Suprapubic skin (tissue), 4 donors: ENCODE data around the gene EIF4A3. TPM values are rescaled to one million over a fixed set of nuclear protein-coding genes. Genes with fewer than 3 reads are reported as not detected.
A peak's percentile ranks its signal among the peaks of the same experiment; 100 is the strongest.

Source experiments
- DNase-seq, 2 donors: peaks; one replicate each; pipeline ENCODE4 v3.0.0-alpha.2; 2019; ENCODE audit warnings: low spot score in 2 of 2
- H3K27ac ChIP-seq: fragments of 200-600 bp; sonication (generic); one replicate; pipeline ENCODE4 v1.5.1; 2019
- H3K27me3 ChIP-seq: fragments of 200-600 bp; sonication (generic); one replicate; pipeline ENCODE4 v1.5.1; 2019
- H3K36me3 ChIP-seq: fragments of 200-600 bp; sonication (generic); one replicate; pipeline ENCODE4 v1.5.1; 2019
- H3K4me1 ChIP-seq: fragments of 200-600 bp; sonication (generic); one replicate; pipeline ENCODE4 v1.5.1; 2019
- H3K4me3 ChIP-seq: fragments of 200-600 bp; sonication (generic); one replicate; pipeline ENCODE4 v1.5.1; 2019; ENCODE audit warnings: mild to moderate bottlenecking
- H3K9me3 ChIP-seq: fragments of 200-600 bp; sonication (generic); one replicate; pipeline ENCODE4 v1.5.1; 2019
- CTCF ChIP-seq, 2 donors: fragments of 200-600 bp in 1 of 2; fragments of 450-650 bp in 1 of 2; sonication (generic) in 1 of 2; IDR thresholded peaks; one replicate each; pipeline ENCODE4 v1.5.1; 2016 to 2019; ENCODE audit warnings: antibody characterized with exemption in 2 of 2, mild to moderate bottlenecking in 1 of 2, moderate library complexity in 1 of 2
- EP300 ChIP-seq: sonication (generic); formaldehyde crosslinking; IDR thresholded peaks from one replicate; pipeline ENCODE4 v1.6.1; 2017; ENCODE audit warnings: antibody characterized with exemption
- POLR2A ChIP-seq, 2 donors: fragments of 450-650 bp; IDR thresholded peaks; one replicate each; pipeline ENCODE4 v1.6.1; 2017; ENCODE audit warnings: antibody characterized with exemption in 2 of 2, mild to moderate bottlenecking in 2 of 2, moderate library complexity in 2 of 2
- POLR2AphosphoS5 ChIP-seq, 3 donors: sonication (generic); formaldehyde crosslinking; IDR thresholded peaks; one replicate each; pipeline ENCODE4 v1.6.1; 2017; ENCODE audit warnings: antibody characterized with exemption in 3 of 3
- WGBS: methylation state at CpG from one replicate; pipeline ENCODE4 v1.1.5; 2018; 5-methylcytosine and 5-hydroxymethylcytosine counted together
- total RNA-seq, 4 donors: library from RNA; depleted of rRNA; stranded (reverse); fragments of >200 nt; gene quantifications; one replicate each; pipeline ENCODE4 v1.1.0, GENCODE V29; 2016

EIF4A3 gene
- total RNA-seq, 4 donors from 2014 or later, result 59.8 to 69.2 (median 65.7) TPM

DNA sequence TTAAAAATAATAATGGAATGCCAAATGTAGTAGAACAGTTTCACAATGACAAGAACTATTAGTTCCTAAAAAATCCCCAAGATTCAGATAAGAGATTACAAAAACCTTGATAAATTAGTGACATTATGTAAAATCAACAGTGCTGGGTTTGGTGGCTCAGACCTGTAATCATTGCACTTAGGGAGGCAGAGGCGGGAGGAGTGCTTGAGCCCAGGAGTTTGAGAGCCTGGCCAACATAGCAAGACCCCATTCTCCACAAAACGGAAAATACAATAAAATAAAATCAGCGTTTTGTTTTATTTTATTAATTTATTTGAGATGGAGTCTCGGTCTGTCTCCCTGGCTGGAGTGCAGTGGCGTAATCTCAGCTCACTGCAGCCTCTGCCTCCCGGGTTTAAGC lies 27.0 kb upstream of the EIF4A3 start:
- no peaks in the 10 kb centered on the region for H3K36me3 ChIP-seq
- H3K4me1 ChIP-seq, result peaks cover 19% of the 10 kb centered on the region
- DNase-seq, result no peak
- TF ChIP-seq CTCF (IDR thresholded peaks at IDR 0.05) (no peak), EP300 (no peak), POLR2AphosphoS5 (IDR thresholded peaks at IDR 0.05) (no peak), POLR2A (IDR thresholded peaks at IDR 0.05) (no peak)
- H3K27ac ChIP-seq, result no peak overlapping the region
- 95% methylated on average over 6 of the region's 6 CpGs for WGBS
- H3K4me3 ChIP-seq, result no peak overlapping the region
- H3K9me3 ChIP-seq, result no peaks in the 10 kb centered on the region
- no peaks in the 10 kb centered on the region for H3K27me3 ChIP-seq

DNA sequence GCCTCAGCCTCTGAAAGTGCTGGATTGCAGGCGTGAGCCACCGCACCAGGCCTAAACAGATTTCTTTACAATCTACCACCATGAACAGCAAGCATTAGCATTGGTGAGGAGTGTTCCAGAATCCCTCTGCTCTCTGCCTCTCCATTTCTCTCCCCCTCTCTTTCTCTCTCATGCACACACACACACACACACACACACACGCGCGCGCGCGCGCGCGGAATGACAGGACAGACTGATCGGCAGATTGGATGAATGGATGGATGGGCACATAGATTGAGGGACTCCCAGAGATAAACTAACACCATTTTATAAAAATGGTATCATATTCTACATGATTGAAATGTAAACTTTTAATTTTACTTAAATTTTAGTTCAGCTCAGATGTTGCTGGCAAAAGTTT lies 26.2 kb upstream of the EIF4A3 start:
- no peak for DNase-seq
- no peak for TF ChIP-seq EP300
- no peak for TF ChIP-seq CTCF (IDR thresholded peaks at IDR 0.05)
- TF ChIP-seq POLR2AphosphoS5 (IDR thresholded peaks at IDR 0.05), result no peak
- TF ChIP-seq POLR2A (IDR thresholded peaks at IDR 0.05), result no peak
- H3K27ac ChIP-seq, result no peak overlapping the region
- H3K4me1 ChIP-seq, result peaks cover 19% of the 10 kb centered on the region
- 99% methylated on average over 12 of the region's 12 CpGs for WGBS
- H3K9me3 ChIP-seq, result no peaks in the 10 kb centered on the region
- H3K4me3 ChIP-seq, result no peak overlapping the region
- H3K27me3 ChIP-seq, result no peaks in the 10 kb centered on the region
- no peaks in the 10 kb centered on the region for H3K36me3 ChIP-seq

DNA sequence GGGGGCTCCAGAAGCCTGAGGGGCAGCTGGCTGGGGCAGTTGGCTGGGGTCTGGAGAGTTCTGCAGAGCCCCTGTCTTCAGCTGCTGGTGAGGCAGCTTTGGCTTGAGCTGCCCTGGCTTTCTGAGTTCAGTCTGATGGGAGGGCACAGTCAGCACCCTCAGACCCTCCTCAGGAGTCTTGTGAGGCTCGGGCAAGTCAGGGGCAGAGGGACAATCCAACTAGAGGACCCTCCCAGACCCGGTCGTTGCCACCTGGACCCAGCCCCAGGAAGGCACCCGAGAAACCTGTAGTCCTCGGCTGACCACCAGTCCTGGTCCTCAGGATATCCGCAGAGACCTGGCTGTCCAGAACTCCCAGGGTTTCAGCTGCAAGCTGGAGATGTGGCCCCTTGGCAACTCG lies 24.8 kb upstream of the EIF4A3 start:
- H3K36me3 ChIP-seq, result no peaks in the 10 kb centered on the region
- no peaks in the 10 kb centered on the region for H3K9me3 ChIP-seq
- DNase-seq, result no peak
- TF ChIP-seq CTCF (IDR thresholded peaks at IDR 0.05) (no peak), EP300 (no peak), POLR2AphosphoS5 (IDR thresholded peaks at IDR 0.05) (no peak), POLR2A (IDR thresholded peaks at IDR 0.05) (no peak)
- H3K4me1 ChIP-seq, result peaks cover 19% of the 10 kb centered on the region
- H3K27me3 ChIP-seq, result no peaks in the 10 kb centered on the region
- H3K27ac ChIP-seq, result no peak overlapping the region
- H3K4me3 ChIP-seq, result no peak overlapping the region
- 91% methylated on average over 7 of the region's 7 CpGs for WGBS

- H3K4me1 ChIP-seq, result peaks cover 12% of the 10 kb centered on the region
- TF ChIP-seq POLR2AphosphoS5 (IDR thresholded peaks at IDR 0.05), result no peak
- no peak for TF ChIP-seq CTCF (IDR thresholded peaks at IDR 0.05)
- no peak for TF ChIP-seq POLR2A (IDR thresholded peaks at IDR 0.05)
- TF ChIP-seq EP300, result no peak
- DNase-seq, result no peak
- no peaks in the 10 kb centered on the region for H3K36me3 ChIP-seq
- H3K27ac ChIP-seq, result peak within 1 kb of the TSS; percentile 16
- WGBS, result 55% methylated on average over 19 of the region's 19 CpGs
- peak within 1 kb of the TSS; percentile 31 for H3K4me3 ChIP-seq
- no peaks in the 10 kb centered on the region for H3K9me3 ChIP-seq
- H3K27me3 ChIP-seq, result no peaks in the 10 kb centered on the region
Observed at GRCh38 chr17:80169784-80170500, 23.0 kb upstream of the EIF4A3 start, which contains the start of gene CARD14. CARD14 (plus strand) TSS chr17:80170030; CDS start chr17:80181439, 11,409 bp downstream.

DNA sequence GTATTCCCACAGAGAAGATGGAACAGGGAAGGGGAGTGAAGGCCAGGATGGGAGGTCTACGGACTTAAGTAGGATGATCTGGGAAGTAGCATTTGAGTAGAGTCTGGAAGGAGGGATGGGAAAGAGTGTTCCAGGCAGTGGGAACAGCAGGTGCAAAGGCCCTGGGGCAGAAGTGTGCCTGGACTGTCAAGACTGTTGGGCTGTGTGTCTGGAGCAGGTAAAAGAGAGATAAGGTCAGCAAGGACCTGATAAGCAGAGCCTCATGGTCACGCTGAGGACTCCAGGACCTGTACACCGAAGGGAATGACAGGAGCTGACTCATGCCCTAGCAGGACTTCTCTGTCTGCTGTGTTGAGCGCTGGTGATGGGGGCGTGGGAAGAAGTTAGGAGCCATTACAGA lies 22.2 kb upstream of the EIF4A3 start:
- Histone ChIP-seq H3K27me3 (no peaks in the 10 kb centered on the region), H3K9me3 (no peaks in the 10 kb centered on the region), H3K27ac (no peak overlapping the region), H3K4me3 (no peak overlapping the region), H3K4me1 (peaks cover 12% of the 10 kb centered on the region), H3K36me3 (no peaks in the 10 kb centered on the region)
- 91% methylated on average over 5 of the region's 5 CpGs for WGBS
- TF ChIP-seq POLR2AphosphoS5 (IDR thresholded peaks at IDR 0.05) (no peak), CTCF (IDR thresholded peaks at IDR 0.05) (no peak), EP300 (no peak), POLR2A (IDR thresholded peaks at IDR 0.05) (no peak)
- DNase-seq, result no peak
